Stimulated activated memory B cell treated with anti-CD40 and anti-IgM and Interleukin-4, amounts not matched to agents 10 μg/mL and 1 μg/mL and 100 μg/mL, for 72 hours (primary cell): ENCODE results near the gene SCYL2.
"Not testable (repeated sequence)": the region's sequence is repeated elsewhere in the genome, so short reads cannot be mapped to it uniquely, and the experiment has no call there.

ENCODE experiments used
- ATAC-seq: fragments of 150-1000 bp; cut with Tn5 transposase; 2 replicates; pipeline ENCODE4 v1.10.0; 2021
- H3K27ac Mint-ChIP-seq: one replicate; pipeline ENCODE4 v1.8.0; 2022; ENCODE audit warnings: mild to moderate bottlenecking, mixed read lengths
- H3K27me3 Mint-ChIP-seq: one replicate; pipeline ENCODE4 v1.8.0; 2022; ENCODE audit warnings: mixed read lengths
- H3K36me3 Mint-ChIP-seq: one replicate; pipeline ENCODE4 v1.8.0; 2022; ENCODE audit warnings: mixed read lengths
- H3K4me1 Mint-ChIP-seq: one replicate; pipeline ENCODE4 v1.8.0; 2022; ENCODE audit warnings: mixed read lengths
- H3K4me3 Mint-ChIP-seq: one replicate; pipeline ENCODE4 v1.8.0; 2022; ENCODE audit warnings: mild to moderate bottlenecking, moderate library complexity, mixed read lengths
- H3K9me3 Mint-ChIP-seq: one replicate; pipeline ENCODE4 v1.8.0; 2022; ENCODE audit warnings: mixed read lengths

SCYL2 gene

DNA sequence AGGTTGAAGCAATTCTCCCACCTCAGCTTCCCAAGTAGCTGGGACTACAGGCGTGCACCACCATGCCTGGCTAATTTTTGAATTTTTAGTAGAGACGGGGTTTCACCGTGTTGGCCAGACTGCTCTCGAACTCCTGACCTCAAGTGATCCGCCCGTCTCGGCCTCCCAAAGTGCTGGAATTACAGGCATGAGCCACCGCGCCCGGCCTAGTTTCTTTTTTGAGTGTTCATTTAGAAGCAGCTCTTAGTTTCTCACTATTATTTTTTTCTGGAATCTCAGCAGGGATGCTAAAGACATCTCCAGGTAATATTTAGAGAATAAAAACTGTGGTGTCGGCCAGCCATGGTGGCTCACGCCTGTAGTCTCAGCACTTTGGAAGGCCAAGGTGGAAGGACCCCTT lies 17.6 kb downstream of the SCYL2 start:
- not testable (repeated sequence) for ATAC-seq, H3K27me3 Mint-ChIP-seq, H3K9me3 Mint-ChIP-seq, H3K4me1 Mint-ChIP-seq, H3K4me3 Mint-ChIP-seq, H3K27ac Mint-ChIP-seq
- peaks cover 22% of the 10 kb centered on the region for H3K36me3 Mint-ChIP-seq

GRCh38 chr12:100289038-100289437 lies 22.1 kb downstream of the SCYL2 start:
- Mint-ChIP-seq H3K36me3 (peaks cover 46% of the 10 kb centered on the region), H3K4me3 (no peak overlapping the region), H3K4me1 (no peaks in the 10 kb centered on the region), H3K27me3 (no peaks in the 10 kb centered on the region), H3K9me3 (no peaks in the 10 kb centered on the region), H3K27ac (no peak overlapping the region)
- no peak for ATAC-seq

GRCh38 chr12:100290016-100290415 lies 23.0 kb downstream of the SCYL2 start:
- Mint-ChIP-seq H3K4me1 (no peaks in the 10 kb centered on the region), H3K36me3 (peaks cover 39% of the 10 kb centered on the region), H3K27me3 (no peaks in the 10 kb centered on the region), H3K4me3 (no peak overlapping the region), H3K27ac (no peak overlapping the region), H3K9me3 (no peaks in the 10 kb centered on the region)
- no peak for ATAC-seq

- Mint-ChIP-seq H3K27me3 (no peaks in the 10 kb centered on the region), H3K27ac (no peak overlapping the region), H3K36me3 (peaks cover 48% of the 10 kb centered on the region), H3K4me3 (no peak overlapping the region), H3K4me1 (no peaks in the 10 kb centered on the region), H3K9me3 (no peaks in the 10 kb centered on the region)
- no peak for ATAC-seq
Observed at GRCh38 chr12:100293017-100293416, 26.0 kb downstream of the SCYL2 start.

DNA sequence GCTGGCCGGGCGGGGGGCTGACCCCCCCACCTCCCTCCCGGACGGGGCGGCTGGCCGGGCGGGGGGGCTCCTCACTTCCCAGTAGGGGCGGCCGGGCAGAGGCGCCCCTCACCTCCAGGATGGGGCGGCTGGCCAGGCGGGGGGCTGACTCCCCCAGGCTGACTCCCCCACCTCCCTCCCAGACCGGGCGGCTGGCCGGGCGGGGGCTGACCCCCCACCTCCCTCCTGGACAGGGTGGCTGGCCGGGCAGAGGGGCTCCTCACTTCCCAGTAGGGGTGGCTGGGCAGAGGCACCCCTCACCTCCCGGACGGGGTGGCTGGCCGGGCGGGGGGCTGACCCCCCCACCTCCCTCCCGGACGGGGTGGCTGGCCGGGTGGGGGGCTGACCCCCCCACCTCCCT lies 27.4 kb downstream of the SCYL2 start:
- H3K36me3 Mint-ChIP-seq: peaks cover 59% of the 10 kb centered on the region
- not testable (repeated sequence) for H3K4me1 Mint-ChIP-seq, H3K9me3 Mint-ChIP-seq, H3K4me3 Mint-ChIP-seq, H3K27me3 Mint-ChIP-seq, H3K27ac Mint-ChIP-seq
- ATAC-seq: peak; percentile 66

DNA sequence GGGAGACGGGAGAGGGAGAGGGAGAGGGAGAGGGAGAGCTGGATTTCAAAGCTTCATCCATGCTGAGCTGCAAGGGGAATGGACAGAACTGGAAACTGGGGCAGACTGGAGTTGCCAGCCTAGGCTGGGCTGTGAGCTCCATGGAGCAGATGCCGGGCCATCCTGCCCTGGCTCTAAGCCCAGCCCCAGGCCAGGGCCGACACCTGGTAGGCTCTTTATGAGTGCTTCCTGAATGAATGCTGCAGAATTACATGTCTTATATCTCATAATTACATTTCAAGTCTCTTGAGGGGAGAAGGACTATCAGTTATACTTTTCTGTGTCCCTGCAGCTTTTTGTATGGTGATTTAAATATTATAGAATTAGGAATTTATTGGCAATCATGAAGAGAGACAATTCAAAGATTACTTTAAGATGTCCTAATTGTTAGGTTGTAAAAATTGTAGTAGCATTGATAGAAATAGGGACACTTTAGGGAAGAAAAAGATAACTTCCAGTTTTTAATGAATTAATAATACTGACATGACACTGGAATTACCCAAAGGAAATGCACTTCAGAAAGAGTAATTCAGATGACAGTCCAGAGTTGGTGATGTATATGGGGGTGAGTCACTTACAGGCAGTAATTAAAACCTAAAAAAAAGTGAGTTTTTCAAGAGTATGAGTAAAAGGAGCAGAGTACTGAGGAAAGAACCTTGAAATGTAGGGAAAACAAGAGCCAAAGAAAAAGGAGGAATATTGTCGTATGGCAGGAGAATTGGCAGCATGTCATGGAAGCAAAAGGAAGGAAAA lies 29.0 kb downstream of the SCYL2 start:
- Mint-ChIP-seq H3K4me3 (no peak overlapping the region), H3K9me3 (peaks cover 3% of the 10 kb centered on the region), H3K4me1 (no peaks in the 10 kb centered on the region), H3K36me3 (peaks cover 65% of the 10 kb centered on the region), H3K27me3 (no peaks in the 10 kb centered on the region), H3K27ac (no peak overlapping the region)
- ATAC-seq: no peak

- Mint-ChIP-seq H3K9me3 (peaks cover 16% of the 10 kb centered on the region), H3K27me3 (no peaks in the 10 kb centered on the region), H3K4me1 (no peaks in the 10 kb centered on the region), H3K36me3 (peaks cover 93% of the 10 kb centered on the region), H3K27ac (no peak overlapping the region), H3K4me3 (no peak overlapping the region)
- ATAC-seq: no peak
Observed at GRCh38 chr12:100302081-100302480, 35.1 kb downstream of the SCYL2 start.

DNA sequence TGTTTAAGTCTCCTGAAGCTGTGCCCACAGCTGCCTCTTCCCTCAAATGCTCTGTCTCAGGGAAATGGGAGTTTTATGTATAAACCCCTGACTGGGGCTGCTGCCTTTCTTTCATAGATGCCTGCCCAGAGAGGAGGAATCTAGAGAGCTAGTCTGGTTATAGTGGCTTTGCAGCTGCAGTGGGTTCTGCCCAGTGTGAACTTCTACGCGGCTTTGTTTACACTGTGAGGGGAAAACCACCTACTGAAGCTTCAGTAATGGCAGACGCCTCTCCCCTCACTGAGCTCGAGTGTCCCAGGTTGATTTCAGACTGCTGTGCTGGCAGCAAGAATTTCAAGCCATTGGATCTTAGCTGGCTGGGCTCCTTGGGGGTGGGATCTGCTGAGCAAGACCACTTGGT lies 36.9 kb downstream of the SCYL2 start:
- H3K27ac Mint-ChIP-seq: no peak overlapping the region
- ATAC-seq: no peak
- peaks cover 19% of the 10 kb centered on the region for H3K9me3 Mint-ChIP-seq
- H3K36me3 Mint-ChIP-seq: peaks cover 90% of the 10 kb centered on the region
- no peaks in the 10 kb centered on the region for H3K27me3 Mint-ChIP-seq
- no peaks in the 10 kb centered on the region for H3K4me1 Mint-ChIP-seq
- H3K4me3 Mint-ChIP-seq: no peak overlapping the region

DNA sequence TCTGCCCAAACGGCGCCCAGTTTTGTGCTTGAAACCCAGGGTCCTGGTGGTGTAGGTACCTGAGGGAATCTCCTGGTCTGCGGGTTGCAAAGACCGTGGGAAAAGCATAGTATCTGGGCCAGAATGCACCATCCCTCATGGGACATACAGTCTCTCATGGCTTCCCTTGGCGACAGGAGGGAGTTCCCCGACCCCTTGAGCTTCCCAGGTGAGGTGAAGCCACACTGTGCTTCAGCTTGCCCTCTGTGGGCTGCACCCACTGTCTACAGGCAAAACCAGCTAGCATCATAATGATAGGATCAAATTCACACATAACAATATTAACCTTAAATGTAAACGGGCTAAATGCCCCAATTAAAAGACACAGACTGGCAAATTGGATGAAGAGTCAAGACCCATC lies 37.4 kb downstream of the SCYL2 start:
- not testable (repeated sequence) for H3K27me3 Mint-ChIP-seq, H3K4me3 Mint-ChIP-seq, ATAC-seq, H3K4me1 Mint-ChIP-seq, H3K27ac Mint-ChIP-seq
- Mint-ChIP-seq H3K36me3 (peaks cover 89% of the 10 kb centered on the region), H3K9me3 (peaks cover 19% of the 10 kb centered on the region)

DNA sequence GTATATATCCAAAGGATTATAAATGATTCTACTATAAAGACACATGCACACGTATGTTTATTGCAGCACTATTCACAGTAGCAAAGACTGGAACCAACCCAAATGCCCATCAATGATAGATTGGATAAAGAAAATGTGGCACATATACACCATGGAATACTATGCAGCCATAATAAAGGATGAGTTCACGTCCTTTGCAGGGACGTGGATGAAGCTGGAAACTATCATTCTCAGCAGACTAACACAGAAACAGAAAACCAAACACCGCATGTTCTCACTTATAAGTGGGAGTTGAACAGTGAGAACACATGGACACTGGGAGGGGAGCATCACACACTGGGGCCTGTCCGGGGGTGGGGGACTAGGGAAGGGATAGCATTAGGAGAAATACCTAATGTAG lies 41.2 kb downstream of the SCYL2 start:
- Mint-ChIP-seq H3K36me3 (peaks cover 72% of the 10 kb centered on the region), H3K9me3 (peaks cover 15% of the 10 kb centered on the region)
- H3K27ac Mint-ChIP-seq, H3K4me3 Mint-ChIP-seq, ATAC-seq, H3K27me3 Mint-ChIP-seq, H3K4me1 Mint-ChIP-seq: not testable (repeated sequence)

GRCh38 chr12:100311317-100311716 lies 44.3 kb downstream of the SCYL2 start:
- ATAC-seq: no peak
- H3K9me3 Mint-ChIP-seq: peaks cover 6% of the 10 kb centered on the region

DNA sequence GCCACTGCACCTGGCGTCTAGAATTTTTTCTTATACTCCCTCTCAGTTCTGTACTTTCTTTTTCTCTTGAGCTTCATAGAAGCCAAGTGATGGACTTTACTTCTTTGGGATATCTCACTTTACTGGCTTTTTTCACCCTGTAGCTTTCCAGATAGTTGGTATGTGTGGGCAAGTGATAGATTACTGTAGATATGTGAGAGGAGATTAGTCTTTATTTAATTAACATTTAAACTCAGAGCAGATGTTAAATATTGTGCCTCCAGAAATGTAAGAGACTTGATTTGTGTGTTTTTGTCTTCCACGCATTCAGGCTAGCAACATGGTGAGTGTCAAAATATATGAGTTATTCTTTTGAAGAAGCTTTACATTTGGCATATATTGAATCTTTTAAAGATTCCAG lies 50.4 kb downstream of the SCYL2 start:
- Mint-ChIP-seq H3K27ac (no peak overlapping the region), H3K4me3 (no peak overlapping the region), H3K4me1 (no peaks in the 10 kb centered on the region), H3K27me3 (no peaks in the 10 kb centered on the region), H3K9me3 (no peaks in the 10 kb centered on the region), H3K36me3 (peaks cover 48% of the 10 kb centered on the region)
- ATAC-seq: no peak

More at GRCh38 chr12:100311317-100311716, 44.3 kb downstream of the SCYL2 start:
- H3K27me3 Mint-ChIP-seq: no peaks in the 10 kb centered on the region
- H3K27ac Mint-ChIP-seq: no peak overlapping the region
- H3K36me3 Mint-ChIP-seq: peaks cover 53% of the 10 kb centered on the region
- H3K4me3 Mint-ChIP-seq: no peak overlapping the region
- no peaks in the 10 kb centered on the region for H3K4me1 Mint-ChIP-seq

GRCh38 chr12:100324498-100324897 lies 57.5 kb downstream of the SCYL2 start:
- ATAC-seq: no peak
- no peak overlapping the region for H3K27ac Mint-ChIP-seq
- peaks cover 6% of the 10 kb centered on the region for H3K4me1 Mint-ChIP-seq
- peaks cover 30% of the 10 kb centered on the region for H3K36me3 Mint-ChIP-seq
- H3K27me3 Mint-ChIP-seq: no peaks in the 10 kb centered on the region
- no peak overlapping the region for H3K4me3 Mint-ChIP-seq
- H3K9me3 Mint-ChIP-seq: no peaks in the 10 kb centered on the region

GRCh38 chr12:100326208-100326607 lies 59.2 kb downstream of the SCYL2 start:
- ATAC-seq: no peak
- H3K27ac Mint-ChIP-seq: no peak overlapping the region
- H3K27me3 Mint-ChIP-seq: no peaks in the 10 kb centered on the region
- no peak overlapping the region for H3K4me3 Mint-ChIP-seq
- H3K36me3 Mint-ChIP-seq: peaks cover 42% of the 10 kb centered on the region
- no peaks in the 10 kb centered on the region for H3K9me3 Mint-ChIP-seq
- peaks cover 18% of the 10 kb centered on the region for H3K4me1 Mint-ChIP-seq

DNA sequence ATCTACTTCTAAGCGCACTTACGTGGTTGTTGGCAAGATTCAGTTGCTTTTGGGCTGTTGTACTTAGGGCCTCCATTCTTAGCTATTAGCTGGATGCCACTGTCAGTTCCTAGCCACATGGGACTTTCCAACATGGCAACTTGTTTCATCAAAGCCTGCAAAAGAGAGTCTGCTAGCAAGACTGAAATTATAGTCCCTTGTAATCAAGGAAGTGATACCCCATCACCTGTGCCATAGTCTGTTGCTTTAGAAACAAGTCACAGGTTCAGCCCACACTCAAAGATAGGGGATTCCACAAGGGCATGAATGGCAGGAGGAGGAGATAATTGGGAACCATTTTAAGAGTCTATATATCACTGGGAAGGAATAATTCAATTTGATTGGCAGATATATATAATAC lies 62.8 kb downstream of the SCYL2 start:
- Mint-ChIP-seq H3K4me3 (no peak overlapping the region), H3K4me1 (peaks cover 18% of the 10 kb centered on the region), H3K27me3 (no peaks in the 10 kb centered on the region), H3K27ac (peak overlapping the region; percentile 70), H3K36me3 (peaks cover 62% of the 10 kb centered on the region), H3K9me3 (no peaks in the 10 kb centered on the region)
- ATAC-seq: peak; percentile 94

DNA sequence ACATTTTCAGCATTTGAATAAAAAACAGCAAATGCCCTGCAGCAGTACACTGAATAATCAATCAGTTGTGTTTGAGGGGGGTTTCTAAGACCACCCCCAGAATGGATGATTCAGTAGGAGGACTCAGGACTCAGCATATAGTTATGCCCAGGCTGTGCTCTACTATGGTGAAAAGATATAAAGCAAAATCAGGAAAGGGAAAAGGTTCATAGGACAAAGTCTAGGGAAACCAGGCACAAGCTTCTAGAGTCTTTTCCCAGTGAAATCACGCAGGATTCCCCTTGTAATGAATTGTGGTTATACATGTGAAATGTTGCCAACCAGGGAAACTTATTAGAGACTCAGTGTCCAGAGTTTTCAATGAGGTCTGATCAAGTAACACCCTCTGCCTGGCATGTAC lies 64.9 kb downstream of the SCYL2 start:
- peaks cover 79% of the 10 kb centered on the region for H3K36me3 Mint-ChIP-seq
- no peak overlapping the region for H3K27ac Mint-ChIP-seq
- H3K9me3 Mint-ChIP-seq: no peaks in the 10 kb centered on the region
- peaks cover 18% of the 10 kb centered on the region for H3K4me1 Mint-ChIP-seq
- no peak overlapping the region for H3K4me3 Mint-ChIP-seq
- no peaks in the 10 kb centered on the region for H3K27me3 Mint-ChIP-seq
- no peak for ATAC-seq
